ENCODE data around the gene HM13.

GRCh38 chr20:31540406-31540805 lies 26.2 kb downstream of the HM13 start:
- TF ChIP-seq MAZ (IDR thresholded peaks at IDR 0.05; ENCODE audit: borderline replicate concordance, low read depth, low read length) (no peak), CEBPB (IDR thresholded peaks at IDR 0.05; ENCODE audit: low read depth, low read length) (no peak), POLR2A (IDR thresholded peaks at IDR 0.05; ENCODE audit: low read depth, low read length) (no peak), MXI1 (IDR thresholded peaks at IDR 0.05; ENCODE audit: borderline replicate concordance, low read depth, low read length) (no peak)
- TF ChIP-seq, protein P1, sequence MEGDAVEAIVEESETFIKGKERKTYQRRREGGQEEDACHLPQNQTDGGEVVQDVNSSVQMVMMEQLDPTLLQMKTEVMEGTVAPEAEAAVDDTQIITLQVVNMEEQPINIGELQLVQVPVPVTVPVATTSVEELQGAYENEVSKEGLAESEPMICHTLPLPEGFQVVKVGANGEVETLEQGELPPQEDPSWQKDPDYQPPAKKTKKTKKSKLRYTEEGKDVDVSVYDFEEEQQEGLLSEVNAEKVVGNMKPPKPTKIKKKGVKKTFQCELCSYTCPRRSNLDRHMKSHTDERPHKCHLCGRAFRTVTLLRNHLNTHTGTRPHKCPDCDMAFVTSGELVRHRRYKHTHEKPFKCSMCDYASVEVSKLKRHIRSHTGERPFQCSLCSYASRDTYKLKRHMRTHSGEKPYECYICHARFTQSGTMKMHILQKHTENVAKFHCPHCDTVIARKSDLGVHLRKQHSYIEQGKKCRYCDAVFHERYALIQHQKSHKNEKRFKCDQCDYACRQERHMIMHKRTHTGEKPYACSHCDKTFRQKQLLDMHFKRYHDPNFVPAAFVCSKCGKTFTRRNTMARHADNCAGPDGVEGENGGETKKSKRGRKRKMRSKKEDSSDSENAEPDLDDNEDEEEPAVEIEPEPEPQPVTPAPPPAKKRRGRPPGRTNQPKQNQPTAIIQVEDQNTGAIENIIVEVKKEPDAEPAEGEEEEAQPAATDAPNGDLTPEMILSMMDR (conservative IDR thresholded peaks at IDR 0.05; ENCODE audit: low read depth, low read length) = no peak

All from IMR-90 (cell line).